Small intestine (tissue), 7 donors: ENCODE data around the gene HDAC4. TPM values are rescaled to one million over a fixed set of nuclear protein-coding genes. Genes with fewer than 3 reads are reported as not detected.

ENCODE experiments used
- DNase-seq, 2 donors: peaks; one replicate each; pipeline versions ENCODE4 v3.0.0 to v3.0.0-alpha.2; 2013
- FAIRE-seq: peaks from 2 replicates; lab custom pipeline; 2012; peaks lifted over from hg19 to GRCh38; lab: Jason Lieb, UNC
- H3K27ac ChIP-seq, 3 donors: one replicate each; pipeline ENCODE4 v1.5.1; 2013; ENCODE audit warnings: low read length in 2 of 3, mild to moderate bottlenecking in 2 of 3, control low read depth in 1 of 3, inconsistent platforms in 1 of 3, low read depth in 1 of 3, moderate library complexity in 1 of 3
- H3K27me3 ChIP-seq, 3 donors: one replicate each; pipeline ENCODE4 v1.6.1; 2013; ENCODE audit warnings: low read length in 3 of 3, inconsistent platforms in 1 of 3; ENCODE audit not compliant: control insufficient read depth in 3 of 3, insufficient read depth in 3 of 3
- H3K36me3 ChIP-seq, 3 donors: one replicate each; pipeline ENCODE4 v1.6.1; 2013; ENCODE audit warnings: low read length in 3 of 3, inconsistent platforms in 1 of 3, low read depth in 1 of 3, mild to moderate bottlenecking in 1 of 3, moderate library complexity in 1 of 3; ENCODE audit not compliant: control insufficient read depth in 3 of 3, insufficient read depth in 2 of 3
- H3K4me1 ChIP-seq, 3 donors: one replicate each; pipeline ENCODE4 v1.6.1; 2013; ENCODE audit warnings: low read length in 2 of 3, inconsistent platforms in 1 of 3, low read depth in 1 of 3, mild to moderate bottlenecking in 1 of 3, moderate library complexity in 1 of 3; ENCODE audit not compliant: control insufficient read depth in 3 of 3, insufficient read depth in 2 of 3
- H3K4me3 ChIP-seq, 3 donors: one replicate each; pipeline ENCODE4 v1.5.1; 2013; ENCODE audit warnings: low read length in 3 of 3, control low read depth in 1 of 3, inconsistent platforms in 1 of 3, low read depth in 1 of 3, mild to moderate bottlenecking in 1 of 3, moderate library complexity in 1 of 3
- H3K9me3 ChIP-seq, 2 donors: one replicate each; pipeline ENCODE4 v1.6.1; 2013; ENCODE audit warnings: low read depth in 1 of 2, low read length in 1 of 2; ENCODE audit not compliant: control insufficient read depth in 2 of 2, insufficient read depth in 1 of 2
- WGBS, 3 donors: extraction: QIAGEN DNeasy Blood & Tissue Kit; methylation state at CpG; one replicate each; pipeline ENCODE4 v1.1.7; 2013; 5-methylcytosine and 5-hydroxymethylcytosine counted together
- polyA plus RNA-seq, 4 donors: library from polyadenylated mRNA; stranded (reverse) in 3 of 4; unstranded in 1 of 4; fragments of 200-250 nt in 3 of 4; fragments of 120-200 nt in 1 of 4; gene quantifications; one replicate each; pipeline versions ENCODE4 v1.2.1 to v1.2.3, GENCODE V29; 2013
- donor health status: healthy with polysubstance abuse.
- donor health status: control.
- donor health status: control.
- donor health status: Bipolar disorder and iron deficiency.
- donor health status: healthy.

The HDAC4 gene
- polyA plus RNA-seq, 4 donors = 3.1 to 11.3 (median 5.9) TPM

GRCh38 chr2:239307921-239308613 lies 92.8 kb downstream of the HDAC4 start:
- H3K36me3 ChIP-seq = peaks cover 0 to 27% (median 0%) of the 10 kb centered on the region in 3 donors
- peak overlapping the region in 2 of 3 donors; percentile 19 to 72 for H3K27ac ChIP-seq
- H3K9me3 ChIP-seq = no peaks in the 10 kb centered on the region
- DNase-seq (no peak), FAIRE-seq (no peak)
- H3K4me3 ChIP-seq = peak overlapping the region in 1 of 3 donors; percentile 17
- 79 to 92% (median 85%) methylated on average over 16 of the region's 16 CpGs for WGBS, 3 donors
- H3K4me1 ChIP-seq = peaks cover 0 to 43% (median 9%) of the 10 kb centered on the region in 3 donors
- H3K27me3 ChIP-seq = no peaks in the 10 kb centered on the region

DNA sequence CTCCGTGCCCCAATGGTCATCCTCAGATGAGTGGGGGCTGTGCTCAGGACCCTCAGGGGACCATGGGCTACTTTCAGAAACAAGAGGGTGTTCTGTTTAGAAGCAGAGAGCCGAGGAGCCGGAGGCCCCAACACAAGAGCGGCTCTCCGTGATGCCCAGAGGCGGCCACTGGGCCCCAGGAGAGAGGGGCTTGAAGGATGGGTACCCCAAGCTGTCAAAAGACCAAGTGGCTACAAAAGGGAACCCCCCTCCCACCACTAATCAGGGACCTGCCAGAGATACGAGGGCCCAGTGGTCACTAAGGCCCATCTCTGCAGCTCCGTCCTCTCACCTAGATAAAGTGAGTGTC lies 93.6 kb downstream of the HDAC4 start:
- no peak overlapping the region for H3K4me3 ChIP-seq
- 92 to 99% (median 96%) methylated on average over 8 of the region's 8 CpGs for WGBS, 3 donors
- no peaks in the 10 kb centered on the region for H3K9me3 ChIP-seq
- DNase-seq (no peak), FAIRE-seq (no peak)
- no peaks in the 10 kb centered on the region for H3K27me3 ChIP-seq
- peaks cover 0 to 26% (median 0%) of the 10 kb centered on the region in 3 donors for H3K36me3 ChIP-seq
- no peak overlapping the region for H3K27ac ChIP-seq
- peaks cover 0 to 52% (median 9%) of the 10 kb centered on the region in 3 donors for H3K4me1 ChIP-seq

- Histone ChIP-seq H3K4me3 (no peak overlapping the region), H3K27me3 (no peaks in the 10 kb centered on the region), H3K4me1 (peaks cover 0 to 51% (median 9%) of the 10 kb centered on the region in 3 donors), H3K36me3 (peaks cover 0 to 23% (median 0%) of the 10 kb centered on the region in 3 donors), H3K9me3 (no peaks in the 10 kb centered on the region), H3K27ac (no peak overlapping the region)
- FAIRE-seq (no peak), DNase-seq (no peak)
- WGBS, 3 donors = 90 to 92% (median 91%) methylated on average over 24 to 25 of the region's 25 CpGs
These were observed 94.3 kb downstream of the HDAC4 start for GRCh38 chr2:239306274-239307220.

GRCh38 chr2:239305771-239306170 lies 95.0 kb downstream of the HDAC4 start:
- Histone ChIP-seq H3K9me3 (no peaks in the 10 kb centered on the region), H3K36me3 (peaks cover 0 to 19% (median 0%) of the 10 kb centered on the region in 3 donors), H3K4me3 (no peak overlapping the region), H3K27me3 (no peaks in the 10 kb centered on the region), H3K27ac (no peak overlapping the region), H3K4me1 (peaks cover 0 to 55% (median 9%) of the 10 kb centered on the region in 3 donors)
- FAIRE-seq (no peak), DNase-seq (no peak)
- WGBS, 3 donors = 88 to 91% (median 90%) methylated on average over 10 to 12 of the region's 12 CpGs

GRCh38 chr2:239305222-239305575 lies 95.6 kb downstream of the HDAC4 start:
- FAIRE-seq (no peak), DNase-seq (no peak)
- peaks cover 0 to 14% (median 0%) of the 10 kb centered on the region in 3 donors for H3K36me3 ChIP-seq
- 86 to 92% (median 92%) methylated on average over 11 of the region's 11 CpGs for WGBS, 3 donors
- H3K4me3 ChIP-seq = no peak overlapping the region
- H3K4me1 ChIP-seq = peaks cover 0 to 61% (median 11%) of the 10 kb centered on the region in 3 donors
- H3K27me3 ChIP-seq = no peaks in the 10 kb centered on the region
- no peak overlapping the region for H3K27ac ChIP-seq
- H3K9me3 ChIP-seq = no peaks in the 10 kb centered on the region

GRCh38 chr2:239304533-239305221 lies 96.1 kb downstream of the HDAC4 start:
- Histone ChIP-seq H3K27me3 (no peaks in the 10 kb centered on the region), H3K36me3 (peaks cover 0 to 12% (median 0%) of the 10 kb centered on the region in 3 donors), H3K4me3 (no peak overlapping the region), H3K27ac (peak overlapping the region; percentile 1 to 59 (median 22)), H3K4me1 (peaks cover 0 to 63% (median 11%) of the 10 kb centered on the region in 3 donors), H3K9me3 (no peaks in the 10 kb centered on the region)
- DNase-seq = no peak
- WGBS, 3 donors = 39 to 74% (median 59%) methylated on average over 16 of the region's 16 CpGs
- no peak for FAIRE-seq

- Histone ChIP-seq H3K27ac (peak overlapping the region; percentile 35 to 59 (median 51)), H3K4me1 (peaks cover 0 to 63% (median 12%) of the 10 kb centered on the region in 3 donors)
- 29 to 57% (median 36%) methylated on average over 21 of the region's 21 CpGs for WGBS, 3 donors
These were observed 96.9 kb downstream of the HDAC4 start for GRCh38 chr2:239303711-239304532.

More at GRCh38 chr2:239303711-239304532, 96.9 kb downstream of the HDAC4 start:
- DNase-seq (peak; percentile 80 to 89), FAIRE-seq (no peak)
- no peaks in the 10 kb centered on the region for H3K9me3 ChIP-seq
- no peaks in the 10 kb centered on the region for H3K27me3 ChIP-seq
- H3K4me3 ChIP-seq = no peak overlapping the region
- peaks cover 0 to 10% (median 0%) of the 10 kb centered on the region in 3 donors for H3K36me3 ChIP-seq
